ENCODE measurements around the gene SKOR2.
"Not testable (repeated sequence)": the region's sequence is repeated elsewhere in the genome, so short reads cannot be mapped to it uniquely, and the experiment has no call there.

SKOR2 gene

DNA sequence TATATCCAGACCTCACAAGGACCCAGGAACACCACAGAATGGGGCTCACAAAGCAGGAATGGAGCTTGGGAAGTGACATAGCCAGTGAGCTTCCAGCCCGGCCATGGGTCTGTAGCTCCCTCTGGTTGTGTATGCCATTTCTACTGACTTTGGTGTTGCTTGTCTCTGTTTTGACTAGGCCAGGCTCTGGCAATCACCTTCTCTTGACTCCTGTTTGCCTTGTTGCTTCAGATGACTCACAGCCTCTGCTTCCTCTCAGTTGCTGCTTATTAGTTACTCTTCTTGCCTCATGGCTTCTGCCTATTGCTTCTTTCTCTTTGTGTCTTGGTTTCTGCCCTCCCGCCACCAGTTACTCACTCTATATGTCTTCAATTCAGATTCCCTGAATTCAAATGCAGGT lies 59.5 kb downstream of the SKOR2 start:
- H3K9me2 ChIP-seq (replicated peaks; ENCODE audit: low read depth, low read length), result no peaks in the 10 kb centered on the region
- H3K9me3 ChIP-seq (ENCODE audit: insufficient read depth, low read depth, low read length), result no peaks in the 10 kb centered on the region
- H2AFZ ChIP-seq (ENCODE audit: low read length), result no peak overlapping the region
- H3K27me3 ChIP-seq (ENCODE audit: insufficient read depth, low read length, poor library complexity, severe bottlenecking), result no peaks in the 10 kb centered on the region
- no peaks in the 10 kb centered on the region for H3F3A ChIP-seq (ENCODE audit: low read depth)
- no peak overlapping the region for H3K9ac ChIP-seq (ENCODE audit: low read depth, low read length, poor library complexity, severe bottlenecking)
- no peak overlapping the region for H3K4me3 ChIP-seq (ENCODE audit: low read length, poor library complexity, severe bottlenecking)
- H3K79me2 ChIP-seq (ENCODE audit: insufficient read depth, low read length), result no peaks in the 10 kb centered on the region
- H4K20me1 ChIP-seq (ENCODE audit: insufficient read depth, low read length, poor library complexity, severe bottlenecking), result no peaks in the 10 kb centered on the region
- no peak overlapping the region for H3K4me2 ChIP-seq (ENCODE audit: low read depth, low read length, poor library complexity, severe bottlenecking)
- no peaks in the 10 kb centered on the region for H3K36me3 ChIP-seq (ENCODE audit: insufficient read depth, low read length)
- TF ChIP-seq, protein P1, sequence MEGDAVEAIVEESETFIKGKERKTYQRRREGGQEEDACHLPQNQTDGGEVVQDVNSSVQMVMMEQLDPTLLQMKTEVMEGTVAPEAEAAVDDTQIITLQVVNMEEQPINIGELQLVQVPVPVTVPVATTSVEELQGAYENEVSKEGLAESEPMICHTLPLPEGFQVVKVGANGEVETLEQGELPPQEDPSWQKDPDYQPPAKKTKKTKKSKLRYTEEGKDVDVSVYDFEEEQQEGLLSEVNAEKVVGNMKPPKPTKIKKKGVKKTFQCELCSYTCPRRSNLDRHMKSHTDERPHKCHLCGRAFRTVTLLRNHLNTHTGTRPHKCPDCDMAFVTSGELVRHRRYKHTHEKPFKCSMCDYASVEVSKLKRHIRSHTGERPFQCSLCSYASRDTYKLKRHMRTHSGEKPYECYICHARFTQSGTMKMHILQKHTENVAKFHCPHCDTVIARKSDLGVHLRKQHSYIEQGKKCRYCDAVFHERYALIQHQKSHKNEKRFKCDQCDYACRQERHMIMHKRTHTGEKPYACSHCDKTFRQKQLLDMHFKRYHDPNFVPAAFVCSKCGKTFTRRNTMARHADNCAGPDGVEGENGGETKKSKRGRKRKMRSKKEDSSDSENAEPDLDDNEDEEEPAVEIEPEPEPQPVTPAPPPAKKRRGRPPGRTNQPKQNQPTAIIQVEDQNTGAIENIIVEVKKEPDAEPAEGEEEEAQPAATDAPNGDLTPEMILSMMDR (conservative IDR thresholded peaks at IDR 0.05; ENCODE audit: low read length), result no peak
- no peak for TF ChIP-seq EZH2phosphoT487 (IDR thresholded peaks at IDR 0.05; ENCODE audit: borderline replicate concordance)
- H3K4me1 ChIP-seq (ENCODE audit: insufficient read depth, low read length, poor library complexity, severe bottlenecking), result no peaks in the 10 kb centered on the region

DNA sequence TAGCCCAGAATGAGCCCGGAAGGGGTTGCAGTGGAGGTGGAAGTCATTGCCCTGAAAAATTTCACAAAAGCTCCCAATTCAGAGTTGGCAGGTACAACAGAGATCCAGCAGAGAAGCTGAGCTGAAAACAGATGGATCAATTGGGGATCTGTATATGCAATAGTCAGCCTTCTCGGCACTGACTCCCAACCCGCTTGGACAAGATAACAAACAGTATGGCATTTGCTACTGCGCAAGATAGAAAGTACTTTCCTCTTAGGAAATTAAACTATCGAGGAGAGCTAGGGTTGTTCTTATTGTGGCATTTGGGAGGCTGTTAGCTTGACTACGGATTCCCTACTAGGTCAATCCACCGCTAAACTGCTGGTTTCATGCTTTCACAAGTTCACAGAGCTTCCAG lies 63.7 kb downstream of the SKOR2 start:
- no peaks in the 10 kb centered on the region for H3F3A ChIP-seq (ENCODE audit: low read depth)
- no peak for TF ChIP-seq EZH2phosphoT487 (IDR thresholded peaks at IDR 0.05; ENCODE audit: borderline replicate concordance)
- TF ChIP-seq, protein P1 (conservative IDR thresholded peaks at IDR 0.05; ENCODE audit: low read length), result no peak
- no peaks in the 10 kb centered on the region for H3K4me1 ChIP-seq (ENCODE audit: insufficient read depth, low read length, poor library complexity, severe bottlenecking)
- H3K4me2 ChIP-seq (ENCODE audit: low read depth, low read length, poor library complexity, severe bottlenecking), result no peak overlapping the region
- no peaks in the 10 kb centered on the region for H4K20me1 ChIP-seq (ENCODE audit: insufficient read depth, low read length, poor library complexity, severe bottlenecking)
- no peaks in the 10 kb centered on the region for H3K79me2 ChIP-seq (ENCODE audit: insufficient read depth, low read length)
- H3K9ac ChIP-seq (ENCODE audit: low read depth, low read length, poor library complexity, severe bottlenecking), result no peak overlapping the region
- peaks cover 12% of the 10 kb centered on the region; the same call in 1 of the 2 replicates for H3K9me3 ChIP-seq (ENCODE audit: insufficient read depth, low read depth, low read length)
- H3K9me2 ChIP-seq (replicated peaks; ENCODE audit: low read depth, low read length), result no peaks in the 10 kb centered on the region
- H3K36me3 ChIP-seq (ENCODE audit: insufficient read depth, low read length), result no peaks in the 10 kb centered on the region
- H3K27me3 ChIP-seq (ENCODE audit: insufficient read depth, low read length, poor library complexity, severe bottlenecking), result no peaks in the 10 kb centered on the region
- H2AFZ ChIP-seq (ENCODE audit: low read length), result no peak overlapping the region
- no peak overlapping the region for H3K4me3 ChIP-seq (ENCODE audit: low read length, poor library complexity, severe bottlenecking)

DNA sequence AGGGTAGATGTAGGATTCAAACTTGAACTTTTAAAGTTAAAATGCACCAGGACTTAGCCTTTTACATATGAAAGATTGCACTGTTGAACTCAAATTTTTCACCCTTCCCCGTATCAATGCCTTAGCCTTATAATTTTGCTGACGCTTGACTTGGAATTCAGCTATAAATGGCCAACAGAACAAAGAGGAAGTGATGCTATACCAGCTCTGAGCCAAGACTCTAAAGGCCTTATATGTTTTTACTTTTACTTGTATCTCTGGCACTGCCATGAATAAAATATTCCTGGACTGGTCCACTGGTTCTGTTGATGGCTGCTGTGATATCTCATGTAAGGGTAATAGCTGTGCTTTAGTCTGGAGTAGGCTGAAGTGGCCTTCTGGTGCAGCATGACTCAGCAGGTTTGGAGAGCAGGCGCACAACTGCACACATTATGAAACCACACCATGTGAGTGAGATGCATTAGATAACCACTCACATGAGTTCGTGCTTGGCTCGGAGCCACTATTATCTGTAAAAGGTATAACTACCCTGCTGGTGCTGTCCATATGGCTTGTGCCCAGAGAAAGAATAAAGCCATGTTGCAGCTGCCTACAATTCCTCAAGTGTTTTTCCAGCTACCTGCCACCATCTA lies 66.9 kb downstream of the SKOR2 start:
- Histone ChIP-seq H3K36me3 (ENCODE audit: insufficient read depth, low read length) (no peaks in the 10 kb centered on the region), H3F3A (ENCODE audit: low read depth) (no peaks in the 10 kb centered on the region), H3K4me3 (ENCODE audit: low read length, poor library complexity, severe bottlenecking) (no peak overlapping the region), H2AFZ (ENCODE audit: low read length) (no peak overlapping the region), H3K4me1 (ENCODE audit: insufficient read depth, low read length, poor library complexity, severe bottlenecking) (no peaks in the 10 kb centered on the region), H4K20me1 (ENCODE audit: insufficient read depth, low read length, poor library complexity, severe bottlenecking) (no peaks in the 10 kb centered on the region), H3K9me3 (ENCODE audit: insufficient read depth, low read depth, low read length) (peaks cover 12% of the 10 kb centered on the region; the same call in 1 of the 2 replicates), H3K79me2 (ENCODE audit: insufficient read depth, low read length) (no peaks in the 10 kb centered on the region), H3K4me2 (ENCODE audit: low read depth, low read length, poor library complexity, severe bottlenecking) (no peak overlapping the region), H3K9me2 (replicated peaks; ENCODE audit: low read depth, low read length) (no peaks in the 10 kb centered on the region), H3K27me3 (ENCODE audit: insufficient read depth, low read length, poor library complexity, severe bottlenecking) (no peaks in the 10 kb centered on the region), H3K9ac (ENCODE audit: low read depth, low read length, poor library complexity, severe bottlenecking) (no peak overlapping the region)
- TF ChIP-seq, protein P1 (conservative IDR thresholded peaks at IDR 0.05; ENCODE audit: low read length), result no peak
- TF ChIP-seq EZH2phosphoT487 (IDR thresholded peaks at IDR 0.05; ENCODE audit: borderline replicate concordance), result no peak

DNA sequence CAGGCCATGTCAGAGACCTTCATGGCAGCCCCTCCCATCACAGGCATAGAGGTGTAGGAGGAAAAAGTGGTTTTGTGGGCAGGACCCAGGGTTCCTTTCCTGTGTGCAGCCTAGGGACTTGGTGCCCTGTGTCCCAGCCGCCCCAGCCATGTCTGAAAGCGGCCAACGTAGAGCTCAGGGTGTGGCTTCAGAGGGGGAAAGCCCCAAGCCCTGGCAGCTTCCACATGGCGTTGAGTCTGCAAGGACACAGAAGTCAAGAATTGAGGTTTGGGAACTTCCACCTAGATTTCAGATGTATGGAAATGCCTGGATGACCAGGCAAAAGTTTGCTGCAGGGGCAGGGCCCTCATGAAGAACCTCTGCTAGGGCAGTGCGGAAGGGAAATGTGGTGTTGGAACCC lies 69.3 kb downstream of the SKOR2 start:
- not testable (repeated sequence) for H3K9me2 ChIP-seq (replicated peaks; ENCODE audit: low read depth, low read length); H3K4me1 ChIP-seq (ENCODE audit: insufficient read depth, low read length, poor library complexity, severe bottlenecking)

More for the DNA sequence above, 69.3 kb downstream of the SKOR2 start:
- H3K9ac ChIP-seq (ENCODE audit: low read depth, low read length, poor library complexity, severe bottlenecking); H4K20me1 ChIP-seq (ENCODE audit: insufficient read depth, low read length, poor library complexity, severe bottlenecking); H2AFZ ChIP-seq (ENCODE audit: low read length); H3K36me3 ChIP-seq (ENCODE audit: insufficient read depth, low read length); H3K4me3 ChIP-seq (ENCODE audit: low read length, poor library complexity, severe bottlenecking); H3K27me3 ChIP-seq (ENCODE audit: insufficient read depth, low read length, poor library complexity, severe bottlenecking); H3K4me2 ChIP-seq (ENCODE audit: low read depth, low read length, poor library complexity, severe bottlenecking); H3F3A ChIP-seq (ENCODE audit: low read depth); H3K79me2 ChIP-seq (ENCODE audit: insufficient read depth, low read length): not testable (repeated sequence)
- H3K9me3 ChIP-seq (ENCODE audit: insufficient read depth, low read depth, low read length), result peaks cover 12% of the 10 kb centered on the region; the same call in 1 of the 2 replicates

Data from Loucy (cell line).